ENCODE measurements around the gene IPO7.

- TF ChIP-seq, protein P1, sequence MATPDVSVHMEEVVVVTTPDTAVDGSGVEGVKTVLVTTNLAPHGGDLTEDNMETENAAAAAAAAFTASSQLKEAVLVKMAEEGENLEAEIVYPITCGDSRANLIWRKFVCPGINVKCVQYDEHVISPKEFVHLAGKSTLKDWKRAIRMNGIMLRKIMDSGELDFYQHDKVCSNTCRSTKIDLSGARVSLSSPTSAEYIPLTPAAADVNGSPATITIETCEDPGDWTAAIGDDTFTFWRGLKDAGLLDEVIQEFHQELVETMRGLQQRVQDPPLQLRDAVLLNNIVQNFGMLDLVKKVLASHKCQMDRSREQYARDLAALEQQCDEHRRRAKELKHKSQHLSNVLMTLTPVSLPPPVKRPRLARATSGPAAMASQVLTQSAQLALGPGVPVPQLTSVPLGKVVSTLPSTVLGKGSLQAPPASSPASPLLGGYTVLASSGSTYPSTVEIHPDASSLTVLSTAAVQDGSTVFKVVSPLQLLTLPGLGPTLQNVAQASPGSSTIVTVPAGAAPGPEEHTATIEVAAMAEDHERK (CRISPR knock-in tag; IDR thresholded peaks at IDR 0.05; ENCODE audit: low read depth): no peak
- no peak for TF ChIP-seq NR2F6 (IDR thresholded peaks at IDR 0.05)
- no peak for TF ChIP-seq NR2F6 (CRISPR knock-in tag; IDR thresholded peaks at IDR 0.05)
- TF ChIP-seq, protein P2, sequence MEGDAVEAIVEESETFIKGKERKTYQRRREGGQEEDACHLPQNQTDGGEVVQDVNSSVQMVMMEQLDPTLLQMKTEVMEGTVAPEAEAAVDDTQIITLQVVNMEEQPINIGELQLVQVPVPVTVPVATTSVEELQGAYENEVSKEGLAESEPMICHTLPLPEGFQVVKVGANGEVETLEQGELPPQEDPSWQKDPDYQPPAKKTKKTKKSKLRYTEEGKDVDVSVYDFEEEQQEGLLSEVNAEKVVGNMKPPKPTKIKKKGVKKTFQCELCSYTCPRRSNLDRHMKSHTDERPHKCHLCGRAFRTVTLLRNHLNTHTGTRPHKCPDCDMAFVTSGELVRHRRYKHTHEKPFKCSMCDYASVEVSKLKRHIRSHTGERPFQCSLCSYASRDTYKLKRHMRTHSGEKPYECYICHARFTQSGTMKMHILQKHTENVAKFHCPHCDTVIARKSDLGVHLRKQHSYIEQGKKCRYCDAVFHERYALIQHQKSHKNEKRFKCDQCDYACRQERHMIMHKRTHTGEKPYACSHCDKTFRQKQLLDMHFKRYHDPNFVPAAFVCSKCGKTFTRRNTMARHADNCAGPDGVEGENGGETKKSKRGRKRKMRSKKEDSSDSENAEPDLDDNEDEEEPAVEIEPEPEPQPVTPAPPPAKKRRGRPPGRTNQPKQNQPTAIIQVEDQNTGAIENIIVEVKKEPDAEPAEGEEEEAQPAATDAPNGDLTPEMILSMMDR (CRISPR knock-in tag; IDR thresholded peaks at IDR 0.05): no peak
- TF ChIP-seq ZNF614 (CRISPR knock-in tag; IDR thresholded peaks at IDR 0.05; ENCODE audit: borderline replicate concordance): no peak
- no peak for TF ChIP-seq PRPF4 (IDR thresholded peaks at IDR 0.05; ENCODE audit: low read depth, low read length, poor library complexity, severe bottlenecking)
- TF ChIP-seq ZNF142 (CRISPR knock-in tag; IDR thresholded peaks at IDR 0.05): no peak
- TF ChIP-seq FOXP1 (IDR thresholded peaks at IDR 0.05): no peak
- no peak for TF ChIP-seq FOXP1 (CRISPR knock-in tag; IDR thresholded peaks at IDR 0.05)
- TF ChIP-seq HMG20B (CRISPR knock-in tag; conservative IDR thresholded peaks at IDR 0.05): no peak
- no peak for TF ChIP-seq JUND (CRISPR knock-in tag; IDR thresholded peaks at IDR 0.05)
- TF ChIP-seq ESRRA (CRISPR knock-in tag; IDR thresholded peaks at IDR 0.05; ENCODE audit: low read depth): no peak
- no peak for TF ChIP-seq CEBPB (IDR thresholded peaks at IDR 0.05; ENCODE audit: borderline replicate concordance, low read depth, low read length)
- no peak for TF ChIP-seq RAD21 (CRISPR knock-in tag; IDR thresholded peaks at IDR 0.05)
- no peak for TF ChIP-seq ZNF747 (CRISPR knock-in tag; IDR thresholded peaks at IDR 0.05; ENCODE audit: borderline replicate concordance)
- TF ChIP-seq ZKSCAN1 (IDR thresholded peaks at IDR 0.05; ENCODE audit: low read length): no peak
Observed at GRCh38 chr11:9399466-9399865, 15.0 kb downstream of the IPO7 start.

All from HepG2 (cell line).